ENCODE data around the gene SEL1L3. TPM values are rescaled to one million over a fixed set of nuclear protein-coding genes. Genes with fewer than 3 reads are reported as not detected.

Gene SEL1L3
- total RNA-seq, 1 donor from 2014 or later: 3.3 TPM

DNA sequence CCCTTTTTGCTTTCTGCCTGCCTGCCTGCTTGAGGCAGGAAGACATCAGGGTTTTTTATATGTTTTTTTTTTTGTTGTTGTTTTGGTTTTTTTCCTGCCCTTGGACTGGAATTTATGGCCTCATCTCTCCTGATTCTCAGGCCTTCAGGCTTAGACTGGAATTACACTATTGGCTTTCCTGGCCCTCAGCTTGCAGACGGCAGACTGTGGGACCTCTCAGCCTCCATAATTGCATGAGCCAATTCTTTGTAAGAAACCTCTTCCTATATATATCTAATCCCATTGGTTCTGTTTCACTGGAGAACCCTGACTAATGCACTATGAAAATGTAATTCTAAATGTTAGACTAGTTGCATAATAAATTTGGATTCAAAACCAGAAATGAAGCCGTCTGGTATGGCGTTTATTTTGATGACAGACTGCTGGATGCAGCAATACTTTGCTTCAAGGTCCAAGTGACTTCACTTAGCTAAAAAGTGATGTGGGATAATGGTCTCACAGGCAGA, 59.0 kb downstream of the SEL1L3 start:
- intact Hi-C loops (cut with DNase I): no loop called here
- DNase-seq (ENCODE audit: low spot score): no peak

GRCh38 chr4:25801594-25801993, 61.2 kb downstream of the SEL1L3 start:
- intact Hi-C loops (cut with DNase I): no loop called here
- no peak for DNase-seq (ENCODE audit: low spot score)

DNA sequence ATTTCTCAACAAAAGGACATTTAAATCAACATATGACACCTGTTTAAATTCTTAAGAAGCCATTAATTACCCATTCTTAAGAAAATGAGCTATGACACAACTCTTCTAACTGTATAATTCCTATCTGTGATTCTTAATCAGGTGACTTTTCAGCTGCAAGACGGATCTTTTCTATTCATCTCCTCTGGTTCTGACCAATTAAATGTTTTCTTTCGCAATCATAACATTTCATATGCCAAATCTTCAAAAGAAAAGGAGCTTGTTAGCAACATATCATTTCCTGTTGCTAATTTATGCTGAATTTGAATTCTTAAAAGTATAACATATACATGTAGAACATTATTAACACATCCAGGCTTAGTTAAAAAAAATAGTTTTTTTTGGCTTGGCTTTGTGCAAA, 62.5 kb downstream of the SEL1L3 start:
- no peak for DNase-seq (ENCODE audit: low spot score)
- intact Hi-C loops (cut with DNase I): no loop called here

GRCh38 chr4:25799522-25799921, 63.3 kb downstream of the SEL1L3 start:
- intact Hi-C loops (cut with DNase I): no loop called here
- no peak for DNase-seq (ENCODE audit: low spot score)

DNA sequence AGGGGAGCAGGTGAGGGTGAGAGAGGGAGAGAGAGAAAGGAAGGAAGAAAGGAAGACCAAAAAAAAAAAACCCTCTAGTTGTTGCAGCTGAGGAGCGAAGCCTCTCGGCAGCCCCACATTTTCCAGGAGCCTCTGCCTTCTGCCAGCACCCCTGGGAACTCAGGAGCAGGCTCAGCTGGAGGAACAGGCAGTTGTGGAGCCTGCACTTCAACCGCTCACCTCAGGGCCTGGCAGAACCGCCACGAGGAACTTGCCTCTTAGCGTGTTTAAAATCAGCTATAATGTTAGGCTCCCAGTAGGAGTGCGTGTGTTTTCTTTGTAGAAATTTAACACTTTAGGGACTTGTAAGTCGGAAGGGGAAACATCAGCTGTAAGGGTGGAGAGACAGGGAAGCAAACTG, 65.7 kb downstream of the SEL1L3 start:
- intact Hi-C loops (cut with DNase I): no loop called here
- no peak for DNase-seq (ENCODE audit: low spot score)

- DNase-seq (ENCODE audit: low spot score): no peak
- intact Hi-C loops (cut with DNase I): no loop called here
Observed at GRCh38 chr4:25795566-25796454, 67.0 kb downstream of the SEL1L3 start.

DNA sequence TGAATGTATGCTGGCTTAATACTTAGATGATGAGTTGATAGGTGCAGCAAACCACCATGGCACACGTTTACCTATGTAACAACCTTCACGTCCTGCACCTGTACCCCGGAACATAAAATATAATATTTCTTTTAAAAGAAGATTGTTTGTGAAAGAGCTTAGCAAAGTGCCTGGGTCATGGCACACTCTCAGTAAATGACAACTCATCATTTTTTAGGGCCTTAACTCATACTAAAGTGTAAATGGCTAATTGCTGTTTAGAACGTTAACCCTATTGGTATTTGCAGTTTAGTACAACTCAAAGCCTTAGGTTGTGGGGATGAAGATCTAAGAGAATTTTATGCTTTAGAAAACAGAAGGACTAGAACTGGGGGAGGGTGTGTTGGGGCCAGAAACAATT, 67.7 kb downstream of the SEL1L3 start:
- no peak for DNase-seq (ENCODE audit: low spot score)
- intact Hi-C loops (cut with DNase I): no loop called here

- intact Hi-C loops (cut with DNase I): no loop called here
- no peak for DNase-seq (ENCODE audit: low spot score)
Observed at GRCh38 chr4:25792876-25793275, 69.9 kb downstream of the SEL1L3 start.

DNA sequence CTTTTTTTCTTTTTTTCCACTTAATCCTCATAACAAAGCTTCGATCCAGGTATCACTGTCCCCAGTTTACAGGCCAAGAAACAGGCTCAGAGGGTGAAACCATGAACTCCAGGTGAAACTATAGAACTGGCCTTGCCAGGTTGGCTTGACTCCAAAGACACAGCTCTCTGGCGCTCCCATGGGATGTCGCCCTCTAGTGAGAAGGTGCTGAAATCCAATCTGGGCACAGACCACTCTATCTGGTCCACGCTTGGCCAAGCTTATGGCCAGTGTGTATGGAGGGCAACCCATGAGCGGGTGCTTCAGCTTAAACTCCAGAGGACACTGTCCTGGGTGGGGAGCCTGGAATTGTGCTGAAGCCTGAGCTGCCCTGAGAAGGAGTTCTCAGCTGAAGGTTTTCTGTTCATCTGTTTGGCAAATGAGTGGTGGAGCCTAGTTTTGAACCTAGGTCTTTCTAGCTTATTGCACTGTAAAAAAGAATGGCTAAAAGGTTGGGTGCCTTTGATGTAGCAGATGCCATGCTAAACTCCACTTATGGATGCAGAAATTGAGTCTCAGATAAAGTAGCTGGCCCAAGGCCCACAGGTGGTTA, 70.5 kb downstream of the SEL1L3 start:
- intact Hi-C loops (cut with DNase I): no loop called here
- DNase-seq (ENCODE audit: low spot score): no peak

DNA sequence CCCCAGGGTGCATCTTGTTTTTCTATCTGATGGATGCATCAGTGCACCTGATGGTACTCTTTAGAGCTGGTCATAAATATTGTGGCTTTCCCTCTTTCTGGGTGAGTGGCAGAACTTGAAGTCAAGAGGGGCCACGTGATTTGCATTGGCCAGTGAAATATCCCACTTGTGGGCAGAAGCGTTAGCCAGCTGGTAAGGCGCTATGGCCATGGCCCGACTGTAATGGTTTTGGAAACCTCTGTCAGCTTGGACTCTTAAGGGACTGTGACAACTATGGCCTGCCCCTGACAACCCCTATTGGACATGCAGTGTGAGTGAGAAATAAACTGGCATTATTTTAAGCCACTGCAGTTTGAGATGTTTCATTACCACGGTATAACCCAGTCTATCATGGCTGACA, 72.8 kb downstream of the SEL1L3 start:
- DNase-seq (ENCODE audit: low spot score): no peak
- intact Hi-C loops (cut with DNase I): no loop called here

DNA sequence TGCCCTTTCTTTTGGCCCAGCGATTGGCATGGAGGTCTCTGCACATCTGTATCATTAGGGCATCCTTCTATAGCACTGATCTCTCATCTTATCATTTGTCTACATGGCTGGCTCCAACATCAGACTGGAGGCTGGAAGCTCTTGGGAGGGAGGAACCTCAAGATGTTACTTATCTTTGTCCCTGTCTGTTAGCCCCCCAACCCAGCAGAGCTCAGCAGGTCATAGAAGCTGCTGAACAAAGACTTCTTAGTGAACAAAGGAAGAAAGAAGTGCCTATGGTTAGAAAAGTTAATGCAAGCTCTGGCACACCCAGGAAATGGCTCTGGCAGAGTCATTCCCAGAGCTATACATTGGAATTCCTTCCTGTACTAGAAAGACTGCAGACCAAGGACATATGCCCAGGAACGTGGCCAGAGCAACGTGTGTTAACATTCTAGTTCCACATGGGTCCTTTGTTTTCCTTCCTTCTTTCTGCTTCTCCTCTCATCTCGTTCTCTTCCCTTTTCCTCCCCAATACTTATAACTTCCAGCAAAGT, 74.0 kb downstream of the SEL1L3 start:
- intact Hi-C loops (cut with DNase I): no loop called here

GRCh38 chr4:25786497-25787065, 76.2 kb downstream of the SEL1L3 start:
- DNase-seq (ENCODE audit: low spot score): no peak
- intact Hi-C loops (cut with DNase I): no loop called here

More for the DNA sequence above, 74.0 kb downstream of the SEL1L3 start:
- DNase-seq (ENCODE audit: low spot score): no peak

- intact Hi-C loops (cut with DNase I): no loop called here
- DNase-seq (ENCODE audit: low spot score): no peak
Observed at GRCh38 chr4:25783943-25784342, 78.8 kb downstream of the SEL1L3 start.

- no peak for DNase-seq (ENCODE audit: low spot score)
- intact Hi-C loops (cut with DNase I): no loop called here
Observed at GRCh38 chr4:25783126-25783525, 79.7 kb downstream of the SEL1L3 start.

- intact Hi-C loops (cut with DNase I): no loop called here
- DNase-seq (ENCODE audit: low spot score): no peak
Observed at GRCh38 chr4:25782482-25782881, 80.3 kb downstream of the SEL1L3 start.

GRCh38 chr4:25779021-25779420, 83.8 kb downstream of the SEL1L3 start:
- intact Hi-C loops (cut with DNase I): no loop called here

DNA sequence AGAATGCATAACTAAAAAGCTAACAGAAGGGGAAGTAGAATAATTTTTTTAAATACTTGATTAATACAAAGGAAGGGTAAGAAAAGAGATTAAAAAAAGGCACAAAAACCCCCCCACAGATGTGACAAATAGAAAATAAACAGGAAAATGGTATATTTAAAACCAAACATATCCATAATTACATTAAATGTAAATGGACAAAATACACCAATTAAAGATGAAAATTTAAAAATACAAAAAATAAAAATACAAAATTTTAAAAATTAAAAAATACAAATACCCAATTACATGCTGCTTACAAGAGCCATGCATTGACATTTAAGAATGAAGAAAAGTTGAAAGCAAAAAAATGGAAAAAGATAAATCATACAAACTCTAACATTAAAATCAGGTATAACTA, 86.0 kb downstream of the SEL1L3 start:
- intact Hi-C loops (cut with DNase I): no loop called here
- no peak for DNase-seq (ENCODE audit: low spot score)

More at GRCh38 chr4:25779021-25779420, 83.8 kb downstream of the SEL1L3 start:
- DNase-seq (ENCODE audit: low spot score): no peak

GRCh38 chr4:25775166-25775565, 87.6 kb downstream of the SEL1L3 start:
- DNase-seq (ENCODE audit: low spot score): no peak
- intact Hi-C loops (cut with DNase I): no loop called here

- DNase-seq (ENCODE audit: low spot score): no peak
- intact Hi-C loops (cut with DNase I): no loop called here
Observed at GRCh38 chr4:25773358-25773757, 89.4 kb downstream of the SEL1L3 start.

- intact Hi-C loops (cut with DNase I): no loop called here
Observed at GRCh38 chr4:25771672-25772071, 91.1 kb downstream of the SEL1L3 start.

More at GRCh38 chr4:25771672-25772071, 91.1 kb downstream of the SEL1L3 start:
- DNase-seq (ENCODE audit: low spot score): no peak
